ENCODE measurements around the gene PLPPR3. TPM values are rescaled to one million over a fixed set of nuclear protein-coding genes. Genes with fewer than 3 reads are reported as not detected.
"Not testable (repeated sequence)": the region's sequence is repeated elsewhere in the genome, so short reads cannot be mapped to it uniquely, and the experiment has no call there.

PLPPR3 gene
- total RNA-seq, 1 donor: 0.36 TPM

- Histone ChIP-seq H3K27ac (ENCODE audit: low read depth, low read length) (no peak overlapping the region), H3K4me1 (ENCODE audit: insufficient read depth, low read length) (peaks cover 8% of the 10 kb centered on the region), H3K36me3 (ENCODE audit: insufficient read depth, low read length) (no peaks in the 10 kb centered on the region), H2AFZ (ENCODE audit: low read length) (no peak overlapping the region), H3K4me2 (ENCODE audit: insufficient read depth, low read length) (peak overlapping the region; percentile 48), H3K9me3 (ENCODE audit: low read depth, low read length) (no peaks in the 10 kb centered on the region), H3K27me3 (ENCODE audit: insufficient read depth, low read length) (no peaks in the 10 kb centered on the region), H4K20me1 (ENCODE audit: insufficient read depth, low read length) (no peaks in the 10 kb centered on the region), H3K79me2 (ENCODE audit: insufficient read depth, low read length) (no peaks in the 10 kb centered on the region), H3K4me3 (ENCODE audit: insufficient read depth, low read length) (peak overlapping the region; percentile 54)
- DNase-seq (ENCODE audit: insufficient read length, low spot score, missing footprints): peak; percentile 95
- TF ChIP-seq CTCF (IDR thresholded peaks at IDR 0.05; ENCODE audit: extremely low read depth, low read depth, low read length): no peak
Measured at GRCh38 chr19:821231-821824, 427 bp downstream of the PLPPR3 start.

GRCh38 chr19:820212-820611, 1.5 kb downstream of the PLPPR3 start:
- H3K9me3 ChIP-seq (ENCODE audit: low read depth, low read length); H3K4me1 ChIP-seq (ENCODE audit: insufficient read depth, low read length); H3K27me3 ChIP-seq (ENCODE audit: insufficient read depth, low read length); H3K4me2 ChIP-seq (ENCODE audit: insufficient read depth, low read length); H3K4me3 ChIP-seq (ENCODE audit: insufficient read depth, low read length); H3K36me3 ChIP-seq (ENCODE audit: insufficient read depth, low read length); H4K20me1 ChIP-seq (ENCODE audit: insufficient read depth, low read length); H3K79me2 ChIP-seq (ENCODE audit: insufficient read depth, low read length); H2AFZ ChIP-seq (ENCODE audit: low read length); DNase-seq (ENCODE audit: insufficient read length, low spot score, missing footprints); H3K27ac ChIP-seq (ENCODE audit: low read depth, low read length): not testable (repeated sequence)

- H3K4me1 ChIP-seq (ENCODE audit: insufficient read depth, low read length): no peaks in the 10 kb centered on the region
- no peak for DNase-seq (ENCODE audit: insufficient read length, low spot score, missing footprints)
- no peaks in the 10 kb centered on the region for H3K27me3 ChIP-seq (ENCODE audit: insufficient read depth, low read length)
- no peak overlapping the region for H3K4me3 ChIP-seq (ENCODE audit: insufficient read depth, low read length)
- TF ChIP-seq CTCF (IDR thresholded peaks at IDR 0.05; ENCODE audit: extremely low read depth, low read depth, low read length): no peak
- H3K36me3 ChIP-seq (ENCODE audit: insufficient read depth, low read length): peaks cover 8% of the 10 kb centered on the region
- H3K9me3 ChIP-seq (ENCODE audit: low read depth, low read length): no peaks in the 10 kb centered on the region
- H3K4me2 ChIP-seq (ENCODE audit: insufficient read depth, low read length): no peak overlapping the region
- no peak overlapping the region for H2AFZ ChIP-seq (ENCODE audit: low read length)
- H4K20me1 ChIP-seq (ENCODE audit: insufficient read depth, low read length): peaks cover 6% of the 10 kb centered on the region
- no peaks in the 10 kb centered on the region for H3K79me2 ChIP-seq (ENCODE audit: insufficient read depth, low read length)
- no peak overlapping the region for H3K27ac ChIP-seq (ENCODE audit: low read depth, low read length)
Measured at GRCh38 chr19:816500-816857, 5.3 kb downstream of the PLPPR3 start.

- no peak overlapping the region for H3K4me3 ChIP-seq (ENCODE audit: insufficient read depth, low read length)
- no peak overlapping the region for H2AFZ ChIP-seq (ENCODE audit: low read length)
- peaks cover 10% of the 10 kb centered on the region for H4K20me1 ChIP-seq (ENCODE audit: insufficient read depth, low read length)
- H3K36me3 ChIP-seq (ENCODE audit: insufficient read depth, low read length): peaks cover 13% of the 10 kb centered on the region
- DNase-seq (ENCODE audit: insufficient read length, low spot score, missing footprints): peak; percentile 80
- no peaks in the 10 kb centered on the region for H3K4me1 ChIP-seq (ENCODE audit: insufficient read depth, low read length)
- no peaks in the 10 kb centered on the region for H3K9me3 ChIP-seq (ENCODE audit: low read depth, low read length)
- peaks cover 3% of the 10 kb centered on the region for H3K79me2 ChIP-seq (ENCODE audit: insufficient read depth, low read length)
- H3K27me3 ChIP-seq (ENCODE audit: insufficient read depth, low read length): no peaks in the 10 kb centered on the region
- H3K27ac ChIP-seq (ENCODE audit: low read depth, low read length): no peak overlapping the region
- no peak for TF ChIP-seq CTCF (IDR thresholded peaks at IDR 0.05; ENCODE audit: extremely low read depth, low read depth, low read length)
- no peak overlapping the region for H3K4me2 ChIP-seq (ENCODE audit: insufficient read depth, low read length)
Measured at GRCh38 chr19:815775-816499, 5.8 kb downstream of the PLPPR3 start.
